ENCODE results near the gene CDK1.
A peak's percentile ranks its signal among the peaks of the same experiment; 100 is the strongest.
"Not testable (repeated sequence)": the region's sequence is repeated elsewhere in the genome, so short reads cannot be mapped to it uniquely, and the experiment has no call there.

CDK1 gene

GRCh38 chr10:60827791-60828488 is 49.7 kb downstream of the CDK1 start:
- TF ChIP-seq CTCF (IDR thresholded peaks at IDR 0.05; ENCODE audit: low read length, missing control alignments), result no peak
- peak; percentile 96 for DNase-seq (ENCODE audit: low read depth)
- no peak overlapping the region for H3K4me3 ChIP-seq (replicated peaks; ENCODE audit: low read depth, low read length)

DNA sequence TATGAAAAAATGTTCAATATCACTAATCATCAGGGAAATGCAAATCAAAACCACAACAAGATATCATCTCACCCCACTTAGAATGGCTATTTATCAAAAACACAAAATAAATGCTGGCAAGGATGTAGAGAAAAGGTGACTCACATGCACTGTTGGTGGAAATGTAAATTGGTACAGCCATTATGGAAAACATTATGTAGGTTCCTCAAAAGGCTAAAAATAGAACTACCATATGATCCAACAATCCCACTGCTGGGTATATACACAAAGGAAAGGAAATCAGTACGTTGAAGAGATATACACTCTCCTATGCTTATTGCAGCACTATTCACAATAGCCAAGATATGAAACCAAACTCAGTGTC is 50.2 kb downstream of the CDK1 start:
- peak; percentile 67 for DNase-seq (ENCODE audit: low read depth)
- no peak overlapping the region for H3K4me3 ChIP-seq (replicated peaks; ENCODE audit: low read depth, low read length)
- no peak for TF ChIP-seq CTCF (IDR thresholded peaks at IDR 0.05; ENCODE audit: low read length, missing control alignments)

DNA sequence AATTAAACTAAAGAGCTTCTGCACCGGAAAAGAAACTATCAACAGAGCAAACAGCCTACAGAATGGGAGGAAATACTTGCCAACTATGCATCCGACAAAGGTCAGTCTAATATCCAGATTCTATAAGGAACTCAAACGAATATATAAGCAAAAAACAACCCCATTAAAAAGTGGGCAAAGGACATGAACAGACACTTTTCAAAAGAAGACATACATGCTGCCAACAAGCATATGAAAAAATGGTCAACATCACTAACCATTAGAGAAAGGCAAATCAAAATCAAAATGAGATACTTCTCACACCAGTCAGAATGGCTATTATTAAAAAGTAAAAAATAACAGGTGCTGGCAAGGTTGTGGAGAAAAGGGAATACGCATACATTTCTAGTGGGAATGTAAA is 53.9 kb downstream of the CDK1 start:
- H3K4me3 ChIP-seq (replicated peaks; ENCODE audit: low read depth, low read length); DNase-seq (ENCODE audit: low read depth): not testable (repeated sequence)

DNA sequence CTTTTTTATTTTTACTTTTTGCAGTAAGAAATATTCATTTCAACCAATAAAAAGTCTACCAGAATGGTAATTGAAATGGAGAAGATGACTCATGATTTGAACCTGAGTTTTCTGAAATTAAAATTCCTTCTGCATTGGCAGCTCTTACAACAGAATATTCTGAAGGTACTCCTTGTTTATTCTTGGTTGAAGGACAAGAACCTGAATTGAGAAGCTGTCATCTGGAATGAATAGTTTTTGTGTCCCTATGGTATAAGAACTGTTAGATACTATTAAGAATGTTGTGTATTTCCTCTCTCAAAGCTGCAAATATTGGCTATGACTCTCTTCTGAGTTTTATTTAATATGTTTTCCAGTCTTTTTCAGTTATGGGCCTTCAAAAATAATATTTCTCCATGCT is 56.1 kb downstream of the CDK1 start:
- no peak for TF ChIP-seq CTCF (IDR thresholded peaks at IDR 0.05; ENCODE audit: low read length, missing control alignments)
- no peak overlapping the region for H3K4me3 ChIP-seq (replicated peaks; ENCODE audit: low read depth, low read length)
- DNase-seq (ENCODE audit: low read depth), result no peak

- TF ChIP-seq CTCF (IDR thresholded peaks at IDR 0.05; ENCODE audit: low read length, missing control alignments), result no peak
- H3K4me3 ChIP-seq (replicated peaks; ENCODE audit: low read depth, low read length), result no peak overlapping the region
- DNase-seq (ENCODE audit: low read depth), result no peak
These were observed 56.8 kb downstream of the CDK1 start for GRCh38 chr10:60835049-60835448.

GRCh38 chr10:60841227-60841626 is 62.9 kb downstream of the CDK1 start:
- DNase-seq (ENCODE audit: low read depth); H3K4me3 ChIP-seq (replicated peaks; ENCODE audit: low read depth, low read length): not testable (repeated sequence)

- no peak overlapping the region for H3K4me3 ChIP-seq (replicated peaks; ENCODE audit: low read depth, low read length)
- TF ChIP-seq CTCF (IDR thresholded peaks at IDR 0.05; ENCODE audit: low read length, missing control alignments), result no peak
- no peak for DNase-seq (ENCODE audit: low read depth)
These were observed 64.4 kb downstream of the CDK1 start for GRCh38 chr10:60842694-60843093.
